ENCODE measurements around the gene GSTM3.
A peak's percentile ranks its signal among the peaks of the same experiment; 100 is the strongest.
"Not testable (repeated sequence)": the region's sequence is repeated elsewhere in the genome, so short reads cannot be mapped to it uniquely, and the experiment has no call there.

GSTM3 gene

DNA sequence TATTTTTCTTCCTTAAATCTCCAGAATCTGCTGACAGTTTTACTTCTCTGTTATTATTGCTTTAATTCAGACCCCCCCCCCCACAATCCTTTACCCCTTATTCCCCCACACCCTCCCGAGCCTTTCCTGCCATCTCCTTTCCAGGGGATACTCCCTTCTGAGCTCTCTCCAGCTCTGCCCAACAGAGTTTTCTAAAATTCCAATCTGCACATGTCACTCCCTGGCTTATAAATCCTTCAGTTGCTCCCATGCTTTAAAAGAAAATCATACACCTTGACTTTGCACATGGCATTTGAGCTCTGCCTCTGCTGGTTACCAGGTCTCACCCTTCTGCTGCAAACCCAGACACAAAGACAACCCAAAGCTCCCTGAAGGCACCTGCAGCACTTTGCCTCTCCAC, 34.6 kb upstream of the GSTM3 start:
- no peak for DNase-seq (ENCODE audit: low read depth in 3 of 3)

DNA sequence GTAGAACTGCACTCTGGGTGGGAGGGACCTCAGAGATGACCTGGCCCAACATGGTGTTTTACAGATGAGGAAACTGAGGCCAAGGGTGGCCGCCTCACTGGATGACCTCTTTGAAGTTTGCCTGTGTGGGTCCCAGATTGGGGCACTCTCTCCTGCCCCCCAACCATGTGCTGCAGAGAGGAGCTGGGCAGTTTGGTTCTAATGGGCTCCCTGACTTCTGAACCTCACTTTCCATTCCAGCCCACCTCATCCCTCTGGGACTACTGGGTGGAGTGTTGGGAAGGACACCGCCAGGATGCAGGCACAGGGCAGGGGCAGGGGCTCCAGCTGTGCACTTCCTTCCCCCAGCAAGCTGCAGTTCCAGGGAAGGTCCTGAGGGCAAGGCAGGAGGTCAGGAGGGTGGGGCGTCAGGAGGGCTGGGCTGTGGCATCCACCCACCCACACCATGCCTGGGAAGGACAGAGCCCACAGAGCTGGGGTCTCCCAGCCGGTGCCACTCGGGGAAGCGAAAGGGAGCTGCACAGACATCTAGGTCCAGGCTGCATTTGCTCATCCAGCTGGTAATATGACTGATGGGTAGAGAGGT, 33.2 kb upstream of the GSTM3 start:
- DNase-seq (ENCODE audit: low read depth in 3 of 3): no peak

DNA sequence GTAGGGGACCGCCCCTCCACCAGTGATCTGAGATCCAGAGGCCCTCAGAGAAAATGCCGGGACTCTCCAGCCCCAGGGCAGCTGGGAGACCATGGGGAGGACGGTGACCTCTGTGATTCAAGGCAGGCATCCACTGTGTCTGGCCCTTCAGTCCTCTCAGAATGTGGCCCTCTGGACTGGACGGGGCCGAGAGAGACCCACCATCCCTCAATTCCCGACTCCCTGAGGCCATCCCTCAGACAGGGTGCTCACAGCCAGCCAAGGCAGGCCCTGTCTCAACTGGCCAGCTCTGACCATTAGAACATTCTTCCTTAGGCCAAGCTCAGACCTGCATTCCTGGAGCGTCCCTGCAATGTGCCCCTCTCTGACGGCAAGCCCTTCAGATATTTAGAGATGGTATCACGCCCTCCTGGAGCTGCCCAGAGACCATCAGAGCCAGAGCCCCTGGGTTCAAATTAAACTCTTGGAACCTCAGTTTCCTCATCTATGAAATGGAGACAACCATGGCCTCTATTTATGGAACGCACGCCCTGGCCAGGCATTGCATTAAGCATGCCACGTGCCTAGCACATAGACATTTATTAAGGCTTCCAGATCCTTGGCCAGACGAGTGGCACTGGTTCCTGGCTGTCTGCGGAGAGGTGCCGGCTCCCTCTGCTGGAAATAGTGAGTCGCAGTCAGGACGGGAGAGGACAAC, 32.5 kb upstream of the GSTM3 start:
- DNase-seq (ENCODE audit: low read depth in 3 of 3): peak; percentile 36 to 59 (median 36)

- DNase-seq (ENCODE audit: low read depth in 3 of 3): no peak
Observed at GRCh38 chr1:109772658-109773202, 31.9 kb upstream of the GSTM3 start.

GRCh38 chr1:109771712-109772657, 31.1 kb upstream of the GSTM3 start:
- no peak for DNase-seq (ENCODE audit: low read depth in 3 of 3)

GRCh38 chr1:109770331-109771095, 29.7 kb upstream of the GSTM3 start:
- no peak for DNase-seq (ENCODE audit: low read depth in 3 of 3)

GRCh38 chr1:109769330-109770078, 28.7 kb upstream of the GSTM3 start:
- no peak for DNase-seq (ENCODE audit: low read depth in 3 of 3)

- DNase-seq (ENCODE audit: low read depth in 3 of 3): no peak
Observed at GRCh38 chr1:109768820-109769219, 28.0 kb upstream of the GSTM3 start.

- DNase-seq (ENCODE audit: low read depth in 3 of 3): no peak
Observed at GRCh38 chr1:109768335-109768650, 27.5 kb upstream of the GSTM3 start.

DNA sequence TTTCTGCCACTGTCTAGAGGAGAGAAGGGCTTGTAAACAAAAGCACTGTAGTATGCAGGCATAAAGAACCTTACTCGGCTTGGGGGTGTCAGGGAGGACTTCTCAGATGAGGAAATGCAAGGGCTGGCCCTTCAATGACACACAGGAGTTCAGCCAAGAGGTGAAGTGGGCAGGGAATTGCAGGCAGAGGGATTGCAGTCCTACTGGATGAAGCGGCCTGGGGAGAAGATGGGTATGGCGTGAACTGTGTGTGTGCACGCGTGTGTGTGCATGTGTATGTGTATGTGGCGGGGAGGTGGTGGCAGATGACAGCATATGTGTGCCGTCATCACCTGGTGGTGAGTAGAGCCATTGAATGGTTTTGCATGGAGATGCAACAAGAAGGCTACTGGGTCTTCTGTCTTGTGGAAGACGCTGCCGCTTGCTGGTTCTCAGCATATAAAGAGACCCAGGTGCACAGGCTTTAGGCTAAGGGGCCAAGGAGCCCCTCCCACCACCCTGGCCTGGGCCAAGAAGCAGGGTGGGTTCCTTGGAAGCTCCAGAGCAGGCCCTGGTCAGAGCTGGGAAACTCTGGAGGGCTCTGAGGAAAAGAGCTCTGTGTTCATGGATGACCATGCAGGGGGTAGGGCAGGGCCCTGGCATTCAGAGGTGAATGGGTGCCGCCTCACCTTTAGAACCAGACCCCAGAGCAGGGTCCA, 26.9 kb upstream of the GSTM3 start:
- no peak for DNase-seq (ENCODE audit: low read depth in 3 of 3)

- not testable (repeated sequence) for DNase-seq (ENCODE audit: low read depth in 3 of 3)
Observed at GRCh38 chr1:109766991-109767636, 26.3 kb upstream of the GSTM3 start.

GRCh38 chr1:109765896-109766615, 25.2 kb upstream of the GSTM3 start:
- DNase-seq (ENCODE audit: low read depth in 3 of 3): no peak

GRCh38 chr1:109765483-109765815, 24.6 kb upstream of the GSTM3 start:
- DNase-seq (ENCODE audit: low read depth in 3 of 3): no peak

- no peak for DNase-seq (ENCODE audit: low read depth in 3 of 3)
Observed at GRCh38 chr1:109764561-109765482, 24.0 kb upstream of the GSTM3 start.

GRCh38 chr1:109763646-109764415, 23.0 kb upstream of the GSTM3 start, which contains the start of gene EPS8L3:
Gene EPS8L3 (minus strand): TSS chr1:109763923. CDS start chr1:109761749, 2,174 bp downstream.
- DNase-seq (ENCODE audit: low read depth in 3 of 3): no peak

- DNase-seq (ENCODE audit: low read depth in 3 of 3): no peak
Observed at GRCh38 chr1:109762821-109763645, 22.2 kb upstream of the GSTM3 start.

Measured in stimulated activated CD4-positive, alpha-beta T cell treated with anti-CD3 and anti-CD28 coated beads, TNF-alpha, amount 100 ng/mL, for 48 hours (primary cell).